Adrenal gland (tissue), 12 donors: ENCODE data around the gene CRYGN. TPM values are rescaled to one million over a fixed set of nuclear protein-coding genes. Genes with fewer than 3 reads are reported as not detected.

Source experiments
- DNase-seq, 7 donors: peaks; one replicate each; pipeline ENCODE4 v3.0.0-alpha.2; 2019 to 2020
- H3K27ac ChIP-seq, 5 donors: fragments of 200-600 bp; sonication (generic) in 4 of 5; 1 replicate in 3 of 5; 2 replicates in 2 of 5; pipeline versions ENCODE4 v1.5.1 to v1.8.0; 2016 to 2020; ENCODE audit warnings: mild to moderate bottlenecking in 1 of 5
- H3K27me3 ChIP-seq: fragments of 200-600 bp; 2 replicates; pipeline ENCODE4 v1.8.0; 2021
- H3K36me3 ChIP-seq, 2 donors: fragments of 200-600 bp; replicated peaks in 1 of 2; 1 replicate in 1 of 2; 2 replicates in 1 of 2; pipeline versions ENCODE4 v1.5.1 to v1.8.0; 2018 to 2022
- H3K4me1 ChIP-seq, 2 donors: fragments of 200-600 bp; replicated peaks in 1 of 2; 1 replicate in 1 of 2; 2 replicates in 1 of 2; pipeline versions ENCODE4 v1.5.1 to v1.8.0; 2018 to 2021
- H3K4me3 ChIP-seq, 4 donors: fragments of 200-600 bp; sonication (generic) in 3 of 4; one replicate each; pipeline ENCODE4 v1.5.1; 2016 to 2018
- H3K9me3 ChIP-seq, 3 donors: fragments of 200-600 bp; sonication (generic) in 1 of 3; replicated peaks in 1 of 3; 1 replicate in 2 of 3; 2 replicates in 1 of 3; pipeline versions ENCODE4 v1.5.1 to v1.8.0; 2016 to 2021
- POLR2A ChIP-seq, 2 donors: fragments of 450-650 bp; IDR thresholded peaks; one replicate each; pipeline ENCODE4 v1.6.1; 2017; ENCODE audit warnings: antibody characterized with exemption in 2 of 2, mild to moderate bottlenecking in 2 of 2, moderate library complexity in 1 of 2
- WGBS, 4 donors: extraction: QIAGEN DNeasy Blood & Tissue Kit in 2 of 4; methylation state at CpG; one replicate each; pipeline versions ENCODE4 v1.1.5 to v1.1.7; 2013 to 2017; 5-methylcytosine and 5-hydroxymethylcytosine counted together
- intact Hi-C, 2 donors: fragments of 100-400 bp; cut with DNase I; formaldehyde crosslinking; loops; one replicate each; pipeline versions ENCODE4 v1.14.1 to v1.15.0; 2022 to 2023
- polyA plus RNA-seq, 3 donors: library from polyadenylated mRNA; stranded (reverse); fragments of 200-250 nt in 2 of 3; fragments of 350-450 nt in 1 of 3; fragmentation: Illumina TruSeq in 1 of 3; extraction: RNeasy Lipid Tissue Mini Kit (QIAGEN cat#74804) in 1 of 3; gene quantifications; one replicate each; pipeline ENCODE4 v1.2.3, GENCODE V29; 2013 to 2014
- total RNA-seq, 9 donors: library from RNA; depleted of rRNA in 4 of 9; stranded (reverse); fragments of >200 nt in 4 of 9; fragments of 120-200 nt in 1 of 9; fragmentation: NEBNext Ultra II Directional in 1 of 9; extraction: Animal tissue kit (Norgen Biotek cat#: 25700) in 1 of 9; gene quantifications; one replicate each; pipeline versions ENCODE4 v1.1.0 to v1.2.4, GENCODE V29; 2013 to 2023
- TF ChIP-seq, protein P1 (sequence below), 6 experiments: fragments of 450-650 bp in 4 of 6; fragments of 200-600 bp in 2 of 6; sonication (generic) in 1 of 6; IDR thresholded peaks; 1 replicate in 5 of 6; 2 replicates in 1 of 6; pipeline versions ENCODE4 v1.5.1 to v1.8.0; 2016 to 2021; ENCODE audit warnings: antibody characterized with exemption in 6 of 6, mild to moderate bottlenecking in 2 of 6, moderate library complexity in 1 of 6
- donor health status: healthy with polysubstance abuse.
- donor health status: Bipolar disorder and iron deficiency.
- donor health status: DM: yes; HTN: yes; CAD: no.
- donor health status: DM: no; HTN: no; CAD: no.
- donor health status: DM: no; HTN: no; CAD: no.
- donor health status: DM: yes; HTN: yes; CAD: no.

Gene CRYGN
- total and polyA plus RNA-seq, 12 donors = 0.11 to 0.88 (median 0.49) TPM; not detected in 6

DNA sequence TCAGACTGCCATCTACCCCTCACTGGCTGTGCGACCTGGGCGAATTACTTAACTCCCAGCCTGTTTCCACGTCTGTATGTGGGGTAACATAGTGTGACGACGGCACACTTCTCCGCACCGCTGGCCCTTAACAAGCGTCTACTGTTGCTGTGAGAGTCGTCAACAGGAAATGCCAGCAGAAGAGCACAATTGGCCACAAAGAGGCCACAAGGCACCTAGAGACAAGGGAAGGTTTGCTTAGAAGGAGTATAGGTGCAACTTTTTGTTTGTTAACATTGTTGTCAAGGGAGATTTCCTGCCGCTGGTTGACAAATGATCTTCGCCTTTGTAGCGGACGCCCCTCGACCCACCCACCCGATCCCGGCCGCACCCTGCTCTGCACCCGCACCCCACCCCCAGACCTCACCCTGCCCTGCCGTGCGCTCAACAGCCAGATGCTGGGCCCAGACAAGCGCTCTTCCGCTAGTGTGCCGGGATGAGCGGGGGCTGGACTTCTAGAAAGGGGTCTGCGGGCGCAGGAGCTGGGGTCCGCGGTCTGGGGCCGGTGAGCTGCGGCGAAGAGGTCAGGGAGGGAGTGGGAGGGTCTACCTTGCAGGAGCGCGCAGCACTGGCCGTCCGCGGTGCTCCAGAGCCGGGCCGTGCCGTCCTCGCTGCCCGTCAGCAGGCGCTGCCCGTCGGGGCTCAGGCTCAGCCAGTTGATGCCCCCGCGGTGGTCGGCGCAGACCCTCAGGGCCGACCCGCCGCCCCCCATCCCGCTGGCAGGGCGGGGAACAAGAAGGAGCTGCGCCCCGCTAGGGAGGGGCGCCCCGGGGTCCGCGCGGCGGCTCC is 30.9 kb downstream of the CRYGN start:
- no peaks in the 10 kb centered on the region for H3K9me3 ChIP-seq
- H3K36me3 ChIP-seq = no peaks in the 10 kb centered on the region
- H3K4me1 ChIP-seq = peaks cover 8 to 15% of the 10 kb centered on the region in 2 donors
- intact Hi-C loops = no loop called here
- TF ChIP-seq POLR2A (IDR thresholded peaks at IDR 0.05) = no peak
- TF ChIP-seq, protein P1, sequence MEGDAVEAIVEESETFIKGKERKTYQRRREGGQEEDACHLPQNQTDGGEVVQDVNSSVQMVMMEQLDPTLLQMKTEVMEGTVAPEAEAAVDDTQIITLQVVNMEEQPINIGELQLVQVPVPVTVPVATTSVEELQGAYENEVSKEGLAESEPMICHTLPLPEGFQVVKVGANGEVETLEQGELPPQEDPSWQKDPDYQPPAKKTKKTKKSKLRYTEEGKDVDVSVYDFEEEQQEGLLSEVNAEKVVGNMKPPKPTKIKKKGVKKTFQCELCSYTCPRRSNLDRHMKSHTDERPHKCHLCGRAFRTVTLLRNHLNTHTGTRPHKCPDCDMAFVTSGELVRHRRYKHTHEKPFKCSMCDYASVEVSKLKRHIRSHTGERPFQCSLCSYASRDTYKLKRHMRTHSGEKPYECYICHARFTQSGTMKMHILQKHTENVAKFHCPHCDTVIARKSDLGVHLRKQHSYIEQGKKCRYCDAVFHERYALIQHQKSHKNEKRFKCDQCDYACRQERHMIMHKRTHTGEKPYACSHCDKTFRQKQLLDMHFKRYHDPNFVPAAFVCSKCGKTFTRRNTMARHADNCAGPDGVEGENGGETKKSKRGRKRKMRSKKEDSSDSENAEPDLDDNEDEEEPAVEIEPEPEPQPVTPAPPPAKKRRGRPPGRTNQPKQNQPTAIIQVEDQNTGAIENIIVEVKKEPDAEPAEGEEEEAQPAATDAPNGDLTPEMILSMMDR (IDR thresholded peaks at IDR 0.05) = no peak
- H3K27ac ChIP-seq = peak overlapping the region in 2 of 5 donors; percentile 64 to 84
- DNase-seq = no peak
- 17 to 40% (median 21%) methylated on average over 9 to 61 of the region's 61 CpGs for WGBS, 4 donors
- peaks cover 37% of the 10 kb centered on the region for H3K27me3 ChIP-seq
- H3K4me3 ChIP-seq = peak overlapping the region in 2 of 4 donors; percentile 9 to 58

DNA sequence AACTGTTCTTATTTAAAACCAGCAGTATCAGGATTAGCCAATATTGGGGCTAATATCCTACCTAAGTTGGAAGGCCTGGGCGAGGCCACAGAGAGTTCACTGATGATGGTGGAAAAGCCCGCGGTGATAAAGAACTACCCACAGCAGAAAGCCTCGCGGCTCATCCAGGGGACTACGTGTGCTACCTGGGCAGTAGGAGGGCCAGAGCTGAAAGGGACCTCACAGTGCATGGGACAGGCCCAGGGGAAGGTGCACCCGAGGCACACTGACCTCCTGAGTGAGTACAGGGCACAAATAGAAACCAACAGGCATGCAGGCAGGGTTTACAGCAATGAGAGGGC is 31.5 kb downstream of the CRYGN start:
- peaks cover 8 to 15% of the 10 kb centered on the region in 2 donors for H3K4me1 ChIP-seq
- intact Hi-C loops = no loop called here
- WGBS, 4 donors = 70 to 87% (median 82%) methylated on average over 7 of the region's 7 CpGs
- no peaks in the 10 kb centered on the region for H3K9me3 ChIP-seq
- H3K36me3 ChIP-seq = no peaks in the 10 kb centered on the region
- no peak for DNase-seq
- TF ChIP-seq, protein P1 (IDR thresholded peaks at IDR 0.05) = no peak
- TF ChIP-seq POLR2A (IDR thresholded peaks at IDR 0.05) = no peak
- H3K27ac ChIP-seq = peak overlapping the region in 2 of 5 donors; percentile 30 to 84
- peaks cover 37% of the 10 kb centered on the region for H3K27me3 ChIP-seq
- H3K4me3 ChIP-seq = peak overlapping the region in 1 of 4 donors; percentile 6

DNA sequence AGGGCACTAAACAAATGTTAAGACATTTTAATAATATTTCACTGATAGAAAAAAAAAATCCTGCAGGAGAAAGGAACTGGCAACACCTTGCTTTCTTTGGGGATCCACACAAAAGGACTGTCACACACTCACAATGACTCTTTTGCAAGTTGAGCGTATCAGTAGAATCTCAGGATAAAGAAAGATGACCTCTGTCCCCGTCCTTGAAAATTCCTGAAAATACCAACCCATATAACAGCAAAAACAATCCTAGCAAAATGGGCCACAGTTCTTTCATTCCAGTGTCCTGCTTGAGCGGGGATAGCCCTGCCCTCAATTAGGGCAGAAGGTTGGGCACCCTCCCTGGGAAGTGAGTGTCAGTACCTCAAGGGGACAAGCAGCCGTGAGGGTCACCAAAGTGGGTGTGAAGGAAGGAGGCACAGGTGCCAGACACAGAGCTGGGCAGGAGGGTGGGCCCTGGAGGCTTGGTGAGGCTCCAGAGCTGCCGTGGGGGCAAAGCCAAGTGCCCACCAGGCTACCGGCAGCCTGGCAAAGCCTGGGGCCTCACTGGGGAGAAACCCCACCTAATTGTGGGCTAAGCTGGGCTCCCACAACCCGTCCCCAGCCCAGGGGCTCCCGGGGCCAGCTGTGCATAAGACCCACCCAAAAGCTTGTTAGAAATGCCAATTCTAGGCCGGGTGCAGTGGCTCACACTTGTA is 32.9 kb downstream of the CRYGN start:
- no peak for DNase-seq
- H3K27me3 ChIP-seq = peaks cover 37% of the 10 kb centered on the region
- H3K4me3 ChIP-seq = no peak overlapping the region
- TF ChIP-seq, protein P1 (IDR thresholded peaks at IDR 0.05) = no peak
- no peak for TF ChIP-seq POLR2A (IDR thresholded peaks at IDR 0.05)
- 76 to 89% (median 85%) methylated on average over 6 to 9 of the region's 9 CpGs for WGBS, 4 donors
- H3K36me3 ChIP-seq = no peaks in the 10 kb centered on the region
- peaks cover 8 to 15% of the 10 kb centered on the region in 2 donors for H3K4me1 ChIP-seq
- no peaks in the 10 kb centered on the region for H3K9me3 ChIP-seq
- intact Hi-C loops = no loop called here
- peak overlapping the region in 1 of 5 donors; percentile 25 for H3K27ac ChIP-seq

DNA sequence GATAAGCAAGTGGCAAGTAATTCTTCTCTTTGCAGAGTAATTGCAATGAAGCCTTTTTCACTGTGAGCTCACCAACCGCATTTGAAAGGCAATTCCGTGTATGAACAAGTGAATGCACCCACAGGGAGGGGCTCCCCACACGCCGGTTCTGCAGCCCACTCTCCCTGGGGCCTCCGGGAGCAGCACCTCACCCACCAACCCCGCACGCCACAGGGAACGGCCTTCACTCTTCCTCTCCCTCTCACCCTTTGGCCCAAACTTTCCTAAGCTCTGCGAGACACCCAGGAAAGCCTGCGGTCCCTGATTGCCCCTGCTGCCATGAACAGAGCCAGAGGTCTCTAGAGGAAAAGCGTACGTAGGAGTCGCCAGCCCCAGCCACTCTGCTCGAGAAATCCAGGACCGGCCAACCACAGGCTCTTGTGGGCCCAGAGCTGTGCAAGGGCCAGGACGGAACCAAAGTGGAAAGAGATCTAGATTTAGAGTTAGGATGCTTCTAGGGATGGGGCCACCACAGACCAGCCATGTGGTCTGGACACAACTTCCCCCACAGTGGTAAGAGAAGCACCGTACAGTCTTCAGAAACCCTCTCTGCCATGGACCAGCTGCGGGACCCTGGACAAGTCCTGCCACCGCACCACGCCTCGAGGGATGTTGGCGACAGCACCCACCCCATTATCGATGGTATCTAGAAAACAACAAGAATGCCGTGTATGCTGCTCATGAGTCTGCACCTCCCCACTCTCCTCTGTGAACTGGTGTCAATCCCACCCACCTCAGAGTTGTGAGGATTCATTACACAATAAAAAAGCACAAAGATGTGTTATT is 33.7 kb downstream of the CRYGN start:
- Histone ChIP-seq H3K4me3 (no peak overlapping the region), H3K27me3 (peaks cover 30% of the 10 kb centered on the region), H3K9me3 (no peaks in the 10 kb centered on the region), H3K27ac (no peak overlapping the region), H3K36me3 (no peaks in the 10 kb centered on the region), H3K4me1 (peaks cover 8 to 15% of the 10 kb centered on the region in 2 donors)
- intact Hi-C loops = no loop called here
- 89 to 94% (median 91%) methylated on average over 21 to 24 of the region's 24 CpGs for WGBS, 4 donors
- TF ChIP-seq, protein P1 (IDR thresholded peaks at IDR 0.05) = no peak
- TF ChIP-seq POLR2A (IDR thresholded peaks at IDR 0.05) = no peak
- DNase-seq = no peak
